Endothelial cell (in vitro differentiated cells): ENCODE results near the gene MVK. TPM values are rescaled to one million over a fixed set of nuclear protein-coding genes. Genes with fewer than 3 reads are reported as not detected.

Source experiments
- DNase-seq: peaks from one replicate; pipeline ENCODE4 v3.0.0; 2021; ENCODE audit warnings: low spot score
- H3K27ac Mint-ChIP-seq: one replicate; pipeline ENCODE4 v1.8.0; 2021; ENCODE audit warnings: mixed read lengths, inconsistent platforms; ENCODE audit not compliant: unreplicated experiment
- H3K27me3 Mint-ChIP-seq: one replicate; pipeline ENCODE4 v1.8.0; 2021; ENCODE audit warnings: mild to moderate bottlenecking, moderate library complexity, mixed read lengths, inconsistent platforms; ENCODE audit not compliant: unreplicated experiment
- H3K36me3 Mint-ChIP-seq: one replicate; pipeline ENCODE4 v1.8.0; 2021; ENCODE audit warnings: mild to moderate bottlenecking, low read depth, mixed read lengths, inconsistent platforms; ENCODE audit not compliant: unreplicated experiment
- H3K4me1 Mint-ChIP-seq: one replicate; pipeline ENCODE4 v1.8.0; 2021; ENCODE audit warnings: mild to moderate bottlenecking, mixed read lengths, inconsistent platforms; ENCODE audit not compliant: unreplicated experiment
- H3K4me3 Mint-ChIP-seq: one replicate; pipeline ENCODE4 v1.8.0; 2021; ENCODE audit warnings: mild to moderate bottlenecking, mixed read lengths, inconsistent platforms; ENCODE audit not compliant: unreplicated experiment
- H3K9me3 Mint-ChIP-seq: one replicate; pipeline ENCODE4 v1.8.0; 2021; ENCODE audit warnings: mixed read lengths, inconsistent platforms; ENCODE audit not compliant: unreplicated experiment
- CTCF ChIP-seq: fragments of 200-600 bp; sonication (generic); IDR thresholded peaks from one replicate; pipeline ENCODE4 v1.5.0; 2021; ENCODE audit warnings: antibody characterized with exemption; ENCODE audit not compliant: unreplicated experiment
- total RNA-seq: library from RNA; stranded (reverse); fragmentation: NEBNext Ultra II Directional; extraction: Animal tissue kit (Norgen Biotek cat#: 25700); gene quantifications from one replicate; pipeline ENCODE4 v1.2.1, GENCODE V29; 2021; ENCODE audit not compliant: unreplicated experiment

MVK gene
- total RNA-seq, 1 donor from 2014 or later: 40.7 TPM

- TF ChIP-seq CTCF: no peak
- Mint-ChIP-seq H3K9me3 (no peaks in the 10 kb centered on the region), H3K27ac (no peak overlapping the region), H3K4me3 (no peak overlapping the region), H3K36me3 (no peaks in the 10 kb centered on the region), H3K27me3 (peaks cover 6% of the 10 kb centered on the region), H3K4me1 (no peaks in the 10 kb centered on the region)
- no peak for DNase-seq
Measured at GRCh38 chr12:109631302-109631701, 57.7 kb downstream of the MVK start.

- no peak overlapping the region for H3K4me3 Mint-ChIP-seq
- no peaks in the 10 kb centered on the region for H3K9me3 Mint-ChIP-seq
- DNase-seq: no peak
- H3K4me1 Mint-ChIP-seq: no peaks in the 10 kb centered on the region
- TF ChIP-seq CTCF: no peak
- H3K27ac Mint-ChIP-seq: no peak overlapping the region
- no peaks in the 10 kb centered on the region for H3K36me3 Mint-ChIP-seq
- H3K27me3 Mint-ChIP-seq: peaks cover 6% of the 10 kb centered on the region
Measured at GRCh38 chr12:109631751-109632150, 58.2 kb downstream of the MVK start.

GRCh38 chr12:109632342-109632741, 58.7 kb downstream of the MVK start:
- no peak for TF ChIP-seq CTCF
- Mint-ChIP-seq H3K4me3 (no peak overlapping the region), H3K4me1 (no peaks in the 10 kb centered on the region), H3K27me3 (peaks cover 6% of the 10 kb centered on the region), H3K36me3 (no peaks in the 10 kb centered on the region), H3K9me3 (no peaks in the 10 kb centered on the region), H3K27ac (no peak overlapping the region)
- DNase-seq: no peak

- Mint-ChIP-seq H3K27me3 (peaks cover 4% of the 10 kb centered on the region), H3K4me1 (no peaks in the 10 kb centered on the region), H3K27ac (no peak overlapping the region), H3K9me3 (no peaks in the 10 kb centered on the region), H3K4me3 (no peak overlapping the region), H3K36me3 (no peaks in the 10 kb centered on the region)
- no peak for TF ChIP-seq CTCF
- no peak for DNase-seq
Measured at GRCh38 chr12:109635717-109636116, 62.1 kb downstream of the MVK start.

- no peaks in the 10 kb centered on the region for H3K4me1 Mint-ChIP-seq
- TF ChIP-seq CTCF: no peak
- H3K9me3 Mint-ChIP-seq: no peaks in the 10 kb centered on the region
Measured at GRCh38 chr12:109637348-109637747, 63.8 kb downstream of the MVK start.

More at GRCh38 chr12:109637348-109637747, 63.8 kb downstream of the MVK start:
- H3K27me3 Mint-ChIP-seq: peaks cover 2% of the 10 kb centered on the region
- H3K4me3 Mint-ChIP-seq: no peak overlapping the region
- no peak overlapping the region for H3K27ac Mint-ChIP-seq
- no peaks in the 10 kb centered on the region for H3K36me3 Mint-ChIP-seq
- no peak for DNase-seq
